NCI-H524 treated with DMSO at 0.1 percent for 48 hours (cell line): ENCODE results near the gene SLMAP.

ENCODE experiments used
- DNase-seq: peaks from one replicate; lab custom pipeline; 2025; lab: John Stamatoyannopoulos, UW

The SLMAP gene

GRCh38 chr3:57890874-57891273, 134.8 kb downstream of the SLMAP start:
- no peak for DNase-seq

GRCh38 chr3:57892423-57892822, 136.3 kb downstream of the SLMAP start:
- DNase-seq: no peak

- DNase-seq: no peak
These were observed 137.0 kb downstream of the SLMAP start for GRCh38 chr3:57893156-57893555.

GRCh38 chr3:57893668-57894067, 137.6 kb downstream of the SLMAP start:
- DNase-seq: no peak

- no peak for DNase-seq
These were observed 139.9 kb downstream of the SLMAP start for GRCh38 chr3:57896031-57896430.

- DNase-seq: no peak
These were observed 140.6 kb downstream of the SLMAP start for GRCh38 chr3:57896691-57897090.

- no peak for DNase-seq
These were observed 144.7 kb downstream of the SLMAP start for GRCh38 chr3:57900786-57901185.

GRCh38 chr3:57903124-57903890, 147.2 kb downstream of the SLMAP start:
- no peak for DNase-seq

GRCh38 chr3:57910990-57911389, 154.9 kb downstream of the SLMAP start:
- no peak for DNase-seq

- DNase-seq: no peak
These were observed 155.5 kb downstream of the SLMAP start for GRCh38 chr3:57911593-57911992.

- no peak for DNase-seq
These were observed 161.5 kb downstream of the SLMAP start for GRCh38 chr3:57917601-57918000.

GRCh38 chr3:57918123-57918837, 162.2 kb downstream of the SLMAP start:
- no peak for DNase-seq

- DNase-seq: no peak
These were observed 163.9 kb downstream of the SLMAP start for GRCh38 chr3:57919987-57920386.

- no peak for DNase-seq
These were observed 167.0 kb downstream of the SLMAP start for GRCh38 chr3:57923101-57923500.

GRCh38 chr3:57923752-57924151, 167.6 kb downstream of the SLMAP start:
- DNase-seq: no peak

- no peak for DNase-seq
These were observed 171.1 kb downstream of the SLMAP start for GRCh38 chr3:57927166-57927565.

- no peak for DNase-seq
These were observed 171.8 kb downstream of the SLMAP start for GRCh38 chr3:57927916-57928315.

GRCh38 chr3:57928511-57928910, 172.4 kb downstream of the SLMAP start:
- DNase-seq: no peak

GRCh38 chr3:57929988-57930387, 173.9 kb downstream of the SLMAP start:
- DNase-seq: no peak

GRCh38 chr3:57933602-57934001, 177.5 kb downstream of the SLMAP start:
- no peak for DNase-seq

GRCh38 chr3:57934373-57934772, 178.3 kb downstream of the SLMAP start:
- DNase-seq: no peak

GRCh38 chr3:57935539-57935938, 179.4 kb downstream of the SLMAP start:
- no peak for DNase-seq

GRCh38 chr3:57937092-57937491, 181.0 kb downstream of the SLMAP start:
- no peak for DNase-seq

GRCh38 chr3:57939775-57940174, 183.7 kb downstream of the SLMAP start:
- no peak for DNase-seq
